GM21515 (cell line): ENCODE data around the gene STX11.
"Not testable (repeated sequence)": the region's sequence is repeated elsewhere in the genome, so short reads cannot be mapped to it uniquely, and the experiment has no call there.

Experiments used
- ATAC-seq: cut with Tn5 transposase; IDR thresholded peaks from one replicate; pipeline ENCODE4 v1.9.1; 2021; ENCODE audit not compliant: unreplicated experiment

Gene STX11

DNA sequence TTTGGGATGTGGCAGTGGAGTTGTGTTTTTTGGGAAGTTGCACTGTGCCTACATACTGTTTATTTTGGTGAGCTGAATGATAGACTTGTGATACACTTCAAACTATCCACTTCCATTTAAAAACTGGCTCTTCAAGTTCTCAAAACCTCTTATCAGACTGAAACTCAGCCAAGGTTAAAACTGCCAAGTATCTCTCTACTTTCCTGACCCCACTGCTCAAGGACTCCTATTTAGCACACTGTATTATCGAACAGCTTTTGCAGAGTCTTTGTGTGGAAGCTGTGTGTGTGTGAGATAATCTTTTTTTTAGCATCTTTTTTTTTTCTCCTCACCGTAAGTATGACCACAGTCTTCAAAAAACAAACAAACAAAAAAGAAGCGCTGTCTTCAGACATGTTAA, 21.1 kb downstream of the STX11 start:
- no peak for ATAC-seq

DNA sequence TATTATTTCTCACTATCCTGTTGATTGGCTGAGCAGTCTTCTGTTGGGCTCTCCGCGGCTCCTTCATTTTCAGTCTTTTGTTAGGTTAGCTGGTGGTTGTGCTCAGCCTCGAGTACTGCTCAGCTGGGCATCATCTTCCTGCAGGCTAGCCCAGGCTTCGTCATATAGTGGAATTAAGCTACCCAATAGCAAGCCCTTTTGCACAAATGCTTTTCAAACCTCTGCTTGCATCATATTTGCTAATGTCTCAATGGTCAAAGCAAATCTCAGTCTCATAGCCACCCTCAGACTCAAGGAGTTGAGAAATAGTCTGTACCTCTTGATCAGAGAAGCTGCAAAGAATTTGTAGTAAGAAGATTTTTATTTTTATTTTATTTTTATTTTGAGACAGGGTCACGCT, 23.7 kb downstream of the STX11 start:
- ATAC-seq = no peak

DNA sequence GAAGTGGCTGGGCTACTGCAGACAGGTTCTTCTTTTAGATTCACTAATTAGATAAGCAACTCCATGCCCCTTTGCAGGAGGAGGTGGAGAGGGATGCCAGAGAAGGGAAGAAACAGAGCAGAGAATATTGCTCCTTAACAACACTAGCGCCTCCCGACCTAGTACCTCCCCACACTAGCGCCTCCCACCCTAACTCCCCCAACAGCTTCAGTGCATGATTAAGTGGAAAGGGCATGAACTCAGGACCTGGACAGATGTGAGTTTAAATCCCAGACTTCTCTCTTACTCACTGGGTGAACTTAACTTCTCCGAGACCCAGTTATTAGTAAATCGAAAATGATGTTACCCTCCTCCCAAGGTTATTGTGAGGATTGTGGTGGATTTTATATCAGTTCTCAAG, 25.7 kb downstream of the STX11 start:
- no peak for ATAC-seq

DNA sequence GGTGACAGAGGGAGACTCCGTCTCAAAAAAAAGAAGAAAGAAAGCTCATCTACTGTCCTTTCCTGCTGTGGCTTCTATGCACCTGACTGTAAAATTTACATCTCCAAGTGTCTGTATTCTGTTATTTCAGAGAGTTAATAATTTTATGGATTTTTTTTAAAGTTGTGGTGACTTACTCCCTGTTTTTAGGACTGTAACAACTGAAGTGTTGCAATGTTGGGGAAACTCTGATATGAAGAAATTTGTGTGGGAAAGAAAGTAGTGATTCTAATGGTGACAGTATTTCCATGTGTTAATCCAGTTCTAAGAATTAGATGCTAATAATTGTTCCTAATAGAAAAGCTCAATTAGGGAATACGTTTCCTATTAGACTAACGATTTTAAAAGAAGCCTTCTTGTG, 27.4 kb downstream of the STX11 start:
- no peak for ATAC-seq

DNA sequence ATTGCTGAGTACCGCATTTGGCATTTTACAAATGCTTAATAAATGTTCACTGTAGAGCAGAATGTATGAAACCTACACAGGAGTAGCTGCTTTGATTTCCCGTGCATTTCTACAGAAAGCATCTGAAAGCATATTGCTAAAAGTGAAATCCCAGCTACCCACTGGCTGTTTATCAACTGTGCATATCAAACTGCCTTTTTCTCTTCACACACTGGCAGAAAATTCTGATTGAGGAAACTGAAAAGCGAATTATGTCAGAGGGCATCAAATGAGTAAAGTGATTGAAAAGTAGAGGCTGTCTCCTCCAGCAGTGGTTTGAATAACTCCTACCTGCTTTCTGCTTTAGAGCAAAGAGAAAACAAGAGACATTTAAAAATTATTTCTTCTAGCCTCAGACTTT, 28.0 kb downstream of the STX11 start:
- ATAC-seq = no peak

DNA sequence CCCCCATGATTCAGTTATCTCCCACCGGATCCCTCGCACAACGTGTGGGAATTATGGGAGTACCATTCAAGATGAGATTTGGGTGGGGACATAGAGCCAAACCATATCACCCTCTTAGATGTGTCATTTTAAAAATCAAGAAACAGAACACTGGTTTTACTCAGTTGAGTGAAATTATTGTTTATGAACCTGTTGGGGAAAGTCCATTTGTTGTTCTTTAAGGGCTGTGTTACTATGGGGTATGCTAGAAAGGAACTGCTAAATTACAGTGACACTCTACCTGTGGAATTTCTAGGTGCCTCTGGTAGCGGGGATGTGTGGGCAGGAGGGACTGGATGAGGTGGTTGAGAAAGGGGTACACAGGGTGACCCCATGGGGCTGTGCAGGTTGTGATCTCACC, 28.9 kb downstream of the STX11 start:
- ATAC-seq = no peak

DNA sequence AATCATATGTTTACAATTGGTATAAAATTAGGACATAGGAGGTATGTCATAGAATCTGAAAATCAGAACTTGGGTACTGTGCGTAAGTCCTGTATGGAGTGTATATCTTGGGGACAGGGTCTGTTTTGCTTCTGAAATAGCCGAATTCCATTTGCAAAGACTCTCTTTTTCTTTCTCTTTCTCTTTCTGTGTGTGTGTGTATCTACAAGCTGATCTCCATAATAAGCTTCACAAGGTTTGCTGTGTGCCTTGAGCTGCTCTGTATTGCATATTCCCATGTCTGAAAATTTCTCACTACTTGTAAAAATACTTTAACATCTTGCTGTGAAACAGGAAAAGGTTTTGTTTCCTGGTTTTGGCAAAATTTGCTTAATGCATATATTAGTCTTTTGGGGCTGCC, 29.5 kb downstream of the STX11 start:
- no peak for ATAC-seq

DNA sequence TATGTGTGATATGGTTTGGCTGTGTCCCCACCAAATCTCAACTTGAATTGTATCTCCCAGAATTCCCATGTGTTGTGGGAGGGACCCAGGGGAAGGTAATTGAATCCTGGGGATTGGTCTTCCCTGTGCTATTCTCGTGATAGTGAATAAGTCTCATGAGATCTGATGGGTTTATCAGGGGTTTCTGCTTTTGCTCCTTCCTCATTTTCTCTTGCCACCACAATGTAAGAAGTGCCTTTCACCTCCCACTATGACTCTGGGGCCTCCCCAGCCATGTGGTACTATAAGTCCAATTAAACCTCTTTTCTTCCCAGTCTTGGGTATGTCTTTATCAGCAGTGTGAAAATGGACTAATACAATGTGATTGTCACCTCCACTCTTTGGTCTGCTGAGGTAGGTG, 30.0 kb downstream of the STX11 start:
- not testable (repeated sequence) for ATAC-seq

DNA sequence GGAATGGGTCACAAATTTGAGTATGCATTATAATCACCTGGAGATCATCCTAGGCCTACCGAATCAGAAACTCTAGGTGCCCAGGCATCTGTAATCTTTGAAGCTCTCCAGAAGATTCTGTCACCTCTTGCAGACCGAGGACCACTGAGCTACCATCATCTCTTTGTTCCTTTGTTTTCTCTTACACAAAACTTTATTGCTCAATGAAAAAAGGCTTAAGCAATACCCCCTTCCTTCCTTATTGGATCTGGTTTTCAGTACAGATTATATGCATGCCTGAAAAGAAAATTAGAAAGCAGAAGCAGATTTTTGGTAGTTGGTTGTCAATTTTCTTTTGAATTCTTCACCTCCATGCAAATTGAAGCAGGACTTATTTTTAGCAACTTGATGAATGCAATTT, 31.3 kb downstream of the STX11 start:
- ATAC-seq = no peak

DNA sequence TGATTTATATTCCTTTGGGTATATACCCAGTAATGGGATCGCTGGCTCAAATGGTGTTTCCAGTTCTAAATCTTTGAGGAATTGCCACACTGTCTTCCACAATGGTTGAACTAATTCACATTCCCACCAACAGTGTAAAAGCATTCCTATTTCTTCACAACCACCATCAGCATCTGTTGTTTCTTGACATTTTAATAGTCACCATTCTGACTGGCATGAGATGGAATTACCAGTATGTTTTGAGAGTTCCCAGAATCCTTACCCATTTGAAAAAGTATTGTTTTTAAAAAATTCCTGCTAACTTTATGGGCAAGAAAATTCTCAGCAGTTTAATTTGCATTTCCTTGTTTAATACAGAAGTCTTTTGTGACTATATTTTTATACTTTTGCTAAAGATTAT, 33.9 kb downstream of the STX11 start:
- ATAC-seq = not testable (repeated sequence)

DNA sequence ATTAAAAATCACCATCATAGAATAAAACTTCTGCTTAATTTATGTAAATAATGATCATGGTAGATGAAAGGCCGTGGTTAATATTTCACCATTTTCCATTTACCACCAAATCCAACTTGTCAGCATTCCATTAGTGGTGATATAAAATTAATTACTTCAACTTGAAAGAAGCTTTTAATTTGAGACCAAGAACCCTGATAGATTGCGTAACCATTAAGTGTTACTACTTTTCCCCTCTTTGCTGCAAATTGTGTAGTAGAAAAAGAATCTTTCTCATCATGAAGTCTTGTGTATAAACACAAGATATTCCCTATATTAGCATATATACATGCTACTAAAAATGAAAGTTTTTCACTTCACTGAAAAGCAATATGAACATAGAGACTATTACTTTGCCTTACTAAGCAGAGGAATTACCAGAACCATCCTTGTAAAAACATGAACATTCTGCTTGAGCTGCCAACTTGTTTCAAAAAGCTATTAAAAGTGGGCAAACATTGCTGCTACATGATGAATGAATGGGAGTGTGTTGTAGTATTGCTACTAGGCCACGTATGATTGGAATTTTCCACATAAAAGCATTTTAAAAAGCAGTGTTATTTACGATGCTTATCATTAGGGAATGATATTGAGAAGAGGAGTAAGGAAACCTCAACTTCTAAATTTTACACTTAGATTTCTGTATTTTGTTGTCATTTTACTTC, 35.0 kb downstream of the STX11 start:
- no peak for ATAC-seq

DNA sequence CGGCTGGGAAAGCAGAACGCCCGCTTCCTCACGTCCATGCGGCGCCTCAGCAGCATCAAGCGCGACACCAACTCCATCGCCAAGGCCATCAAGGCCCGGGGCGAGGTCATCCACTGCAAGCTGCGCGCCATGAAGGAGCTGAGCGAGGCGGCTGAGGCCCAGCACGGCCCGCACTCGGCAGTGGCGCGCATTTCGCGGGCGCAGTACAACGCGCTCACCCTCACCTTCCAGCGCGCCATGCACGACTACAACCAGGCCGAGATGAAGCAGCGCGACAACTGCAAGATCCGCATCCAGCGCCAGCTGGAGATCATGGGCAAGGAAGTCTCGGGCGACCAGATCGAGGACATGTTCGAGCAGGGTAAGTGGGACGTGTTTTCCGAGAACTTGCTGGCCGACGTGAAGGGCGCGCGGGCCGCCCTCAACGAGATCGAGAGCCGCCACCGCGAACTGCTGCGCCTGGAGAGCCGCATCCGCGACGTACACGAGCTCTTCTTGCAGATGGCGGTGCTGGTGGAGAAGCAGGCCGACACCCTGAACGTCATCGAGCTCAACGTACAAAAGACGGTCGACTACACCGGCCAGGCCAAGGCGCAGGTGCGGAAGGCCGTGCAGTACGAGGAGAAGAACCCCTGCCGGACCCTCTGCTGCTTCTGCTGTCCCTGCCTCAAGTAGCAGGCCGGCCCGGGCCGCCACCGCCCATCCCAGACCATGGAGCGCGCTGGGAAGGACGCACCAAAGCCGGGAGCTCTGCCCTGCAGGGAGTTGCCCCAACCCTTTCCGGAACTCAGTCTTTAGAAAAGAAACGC, 36.7 kb downstream of the STX11 start:
- no peak for ATAC-seq

DNA sequence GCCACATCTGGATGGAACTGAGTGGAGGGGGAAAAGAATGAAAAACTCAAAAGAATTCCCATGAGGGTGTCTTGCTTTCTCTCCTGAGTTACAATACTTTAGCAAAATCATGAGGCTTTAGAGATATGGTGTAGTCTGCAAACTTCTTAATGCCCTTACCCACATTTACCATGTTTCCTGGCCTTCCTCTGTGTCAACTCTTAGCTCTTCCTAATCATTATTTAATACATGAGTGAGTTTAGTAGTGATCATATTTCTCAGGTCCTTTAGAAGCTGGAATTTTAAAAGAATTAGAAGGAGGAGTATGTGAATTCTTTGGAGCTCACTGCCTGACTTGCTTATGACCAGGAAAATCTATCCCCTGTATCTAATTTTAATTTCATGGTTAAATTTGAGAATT, 39.0 kb downstream of the STX11 start:
- ATAC-seq = no peak

DNA sequence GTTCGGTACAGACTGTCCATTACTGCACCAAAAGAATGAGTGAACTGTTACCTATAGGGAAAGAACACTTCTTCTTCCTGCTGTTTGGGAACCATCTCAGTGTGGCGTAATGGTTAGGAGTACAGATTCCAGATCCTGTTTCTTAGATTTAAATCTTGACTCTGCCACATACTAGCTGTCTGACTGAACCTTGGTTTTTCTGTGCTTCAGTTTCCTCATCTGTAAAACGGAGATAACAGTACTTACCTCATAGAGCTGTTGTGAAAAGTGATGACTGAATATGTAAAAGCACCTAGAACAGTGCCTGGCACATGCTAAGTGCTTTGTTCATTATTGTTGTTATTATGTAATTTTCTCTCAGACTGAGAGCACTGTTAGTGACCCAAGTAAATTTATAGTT, 39.8 kb downstream of the STX11 start:
- ATAC-seq = no peak

DNA sequence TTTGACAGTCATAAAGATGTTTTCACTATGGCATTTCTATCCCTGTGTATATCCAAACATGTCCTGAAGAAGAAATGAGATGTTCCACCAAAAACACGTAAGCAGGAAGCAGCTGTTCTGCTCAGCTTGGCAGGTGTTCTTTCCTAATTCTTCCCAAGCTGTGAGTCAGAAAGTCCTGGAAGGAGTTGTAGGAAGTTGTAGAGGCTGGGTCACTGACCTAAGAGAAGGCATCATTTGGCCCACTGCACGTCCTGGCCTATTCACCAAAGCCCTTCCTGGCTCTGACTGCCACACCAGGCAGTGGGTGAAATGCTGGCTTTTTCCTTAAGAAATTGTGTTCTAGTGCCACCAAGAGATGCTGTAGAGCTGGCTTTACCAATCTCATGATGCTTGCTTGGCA, 40.3 kb downstream of the STX11 start:
- ATAC-seq = no peak

DNA sequence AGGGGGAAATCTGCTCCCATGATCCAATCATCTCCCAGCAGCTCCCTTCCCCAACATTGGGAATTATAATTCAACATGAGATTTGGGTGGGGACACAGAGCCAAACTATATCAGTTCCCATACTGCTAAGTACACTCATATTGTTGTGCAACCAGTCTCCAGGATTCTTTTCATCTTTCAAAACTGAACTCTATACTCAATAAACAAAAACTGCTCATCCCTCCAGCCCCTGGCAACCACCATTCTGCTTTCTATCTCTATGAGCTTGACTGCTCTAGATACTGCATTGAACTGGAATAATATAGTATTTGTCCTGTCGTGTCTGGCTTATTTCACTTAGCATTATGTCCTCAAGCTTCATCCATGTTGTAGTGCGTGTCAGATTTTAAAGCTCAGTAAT, 42.9 kb downstream of the STX11 start:
- no peak for ATAC-seq

DNA sequence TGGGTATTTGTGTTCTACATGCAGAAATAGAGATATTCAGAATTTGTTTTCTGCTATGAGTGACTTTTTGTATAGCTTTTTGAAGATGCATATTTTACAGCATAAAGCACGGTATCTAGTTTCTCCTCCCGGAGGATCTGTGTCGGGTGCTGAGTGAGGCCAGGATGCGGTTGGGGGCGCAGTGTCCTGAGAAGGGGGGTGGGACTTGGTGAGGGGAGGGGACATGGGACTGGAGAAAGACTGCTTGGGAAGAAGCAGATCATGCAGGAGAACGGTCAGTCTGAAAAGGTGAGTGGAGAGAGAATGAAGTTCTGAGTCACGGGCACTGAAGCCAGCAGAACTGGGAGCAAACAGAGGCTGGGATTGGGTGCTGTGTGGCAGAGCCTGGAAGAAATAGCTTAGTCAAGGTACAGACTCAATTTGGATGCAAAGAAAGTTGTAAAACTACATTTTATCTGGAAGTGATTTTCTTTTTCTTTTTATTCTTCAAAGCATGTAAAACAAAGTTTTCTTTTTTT, 44.0 kb downstream of the STX11 start:
- no peak for ATAC-seq

DNA sequence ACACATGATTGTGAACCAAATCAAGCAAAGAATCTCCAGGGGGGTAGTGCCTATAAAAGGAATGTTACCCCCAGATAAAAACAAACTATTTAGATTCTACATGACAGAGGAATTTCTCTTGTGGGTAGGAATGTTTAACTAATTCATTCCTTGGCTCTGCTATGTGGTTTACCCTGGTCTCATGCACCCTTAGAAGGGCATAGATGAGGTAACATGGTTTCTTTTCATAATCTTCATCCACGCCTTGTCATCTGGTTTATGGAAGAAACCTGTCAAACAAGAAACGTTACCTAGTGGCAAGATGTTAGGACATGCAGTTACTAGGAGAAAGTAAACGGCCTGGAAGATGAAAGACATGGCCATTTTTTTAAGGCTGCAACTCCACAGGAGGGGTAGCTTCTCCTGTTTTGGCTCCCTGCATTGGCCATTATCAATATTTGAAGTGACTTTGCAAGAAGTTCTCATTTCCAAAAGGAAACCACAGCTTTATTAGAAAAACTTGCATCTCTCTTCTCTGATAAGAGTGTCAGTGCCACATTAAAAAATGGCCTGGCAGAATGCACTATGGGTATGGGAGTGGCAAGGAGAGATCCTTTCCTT, 45.5 kb downstream of the STX11 start:
- no peak for ATAC-seq

DNA sequence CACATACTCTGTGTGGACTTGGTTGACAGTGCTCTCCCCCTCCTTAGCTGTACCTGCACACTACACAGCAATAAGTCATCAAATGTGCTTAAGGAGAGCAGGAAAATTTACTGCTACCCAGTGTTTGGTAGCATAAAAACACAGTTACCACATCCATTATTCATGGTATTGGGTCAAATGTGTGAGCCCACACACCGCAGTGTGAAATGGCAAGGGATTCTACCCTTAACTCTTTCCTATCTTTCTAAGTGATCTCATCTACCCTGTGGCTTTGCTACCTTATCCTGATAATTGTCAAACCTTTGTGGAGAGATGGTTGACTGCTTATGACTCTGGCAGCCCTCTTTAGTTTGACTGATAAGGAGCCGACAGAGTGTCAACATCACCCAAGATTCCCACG, 47.6 kb downstream of the STX11 start:
- ATAC-seq = no peak

DNA sequence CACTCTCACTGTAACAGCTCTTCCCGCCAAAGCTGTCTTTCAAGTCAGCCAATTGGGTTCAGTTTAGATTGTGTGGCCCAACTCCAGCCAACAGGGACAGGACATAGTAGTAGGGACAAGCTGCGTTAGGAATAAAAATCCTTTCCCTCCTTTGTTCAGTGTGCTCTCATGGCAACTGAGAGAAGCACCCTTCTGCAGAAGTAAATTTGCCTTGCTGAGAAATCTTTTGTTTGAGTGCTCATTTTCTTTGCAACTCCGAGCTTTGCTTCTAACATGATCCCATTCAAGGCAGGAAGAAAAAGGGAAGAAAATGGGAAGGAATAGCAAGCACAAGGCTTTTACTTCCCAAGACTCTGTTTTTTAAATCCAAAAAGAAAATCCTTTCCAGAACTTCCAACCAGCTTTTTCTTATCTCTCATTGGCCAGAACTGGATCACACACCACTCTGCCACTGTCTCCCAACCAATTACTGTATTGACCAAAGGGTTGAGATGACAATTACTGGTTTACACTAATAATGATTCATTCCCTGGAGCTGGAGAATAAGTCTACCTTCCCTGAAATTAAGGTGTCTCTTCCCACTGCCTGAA, 52.7 kb downstream of the STX11 start:
- no peak for ATAC-seq

DNA sequence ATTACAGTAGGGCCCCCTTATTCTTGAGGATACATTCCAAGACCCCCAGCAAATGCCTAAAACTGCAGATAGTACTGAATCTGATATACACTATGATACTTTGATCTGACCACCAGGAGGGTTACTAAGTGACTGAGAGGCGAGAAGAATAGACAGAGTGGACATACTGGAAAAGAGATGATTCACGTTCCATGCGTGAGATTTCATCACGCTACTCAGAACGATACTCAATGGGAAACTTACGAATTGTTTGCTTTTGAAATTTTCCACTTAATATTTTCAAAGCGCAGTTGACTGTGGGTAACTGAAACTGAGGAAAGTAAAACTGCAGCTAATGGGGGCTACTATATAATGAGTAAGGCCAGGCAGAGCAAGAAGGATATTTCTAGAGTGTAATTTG, 60.8 kb downstream of the STX11 start:
- ATAC-seq = no peak

DNA sequence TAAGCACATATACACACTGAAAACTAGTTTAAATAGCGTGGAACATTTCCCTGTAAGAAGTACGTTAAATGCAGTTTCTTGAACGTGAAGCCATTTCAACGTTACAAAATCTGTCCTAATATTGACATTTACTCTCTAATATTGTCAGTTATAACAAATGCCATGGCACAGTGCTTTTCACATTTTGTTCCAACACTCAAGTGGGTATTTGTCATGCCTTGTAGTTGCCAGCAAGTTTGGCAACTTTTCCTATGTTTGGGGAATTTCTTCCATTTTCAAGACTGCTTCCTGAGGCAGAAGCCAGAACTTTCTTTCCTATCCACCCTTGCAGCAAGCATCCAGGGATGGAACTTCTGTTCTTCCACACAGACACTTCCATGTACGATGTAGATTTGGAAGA, 63.0 kb downstream of the STX11 start:
- no peak for ATAC-seq
